Mesenteric fat pad (tissue), 1 donor: ENCODE data around the gene IL6R. TPM values are rescaled to one million over a fixed set of nuclear protein-coding genes. Genes with fewer than 3 reads are reported as not detected.
"Not testable (repeated sequence)": the region's sequence is repeated elsewhere in the genome, so short reads cannot be mapped to it uniquely, and the experiment has no call there.

ENCODE experiments used
- DNase-seq: peaks from one replicate; pipeline ENCODE4 v3.0.0-alpha.2; 2020; ENCODE audit warnings: low spot score
- long read RNA-seq: library from polyadenylated mRNA; unstranded; transcript quantifications from one replicate; pipeline ENCODE4 v2.0.0, GENCODE V29; 2020
- total RNA-seq: library from RNA; stranded (reverse); fragmentation: NEBNext Ultra II Directional; extraction: Animal tissue kit (Norgen Biotek cat#: 25700); gene quantifications from one replicate; pipeline ENCODE4 v1.2.1, GENCODE V29; 2021
- donor health status: DM: yes; HTN: yes; CAD: no.

IL6R gene
- 35.6 TPM for total RNA-seq
- long read RNA-seq, full-length matches to known transcripts = 11 of 47 reads
- long read RNA-seq, partial matches to known transcripts = 8 of 47 reads
- long read RNA-seq, other reads (novel, unspliced or antisense) = 28 of 47 reads

- DNase-seq = peak; percentile 98
These were observed at the start of gene IL6R for GRCh38 chr1:154404984-154405746. Gene IL6R, plus strand, starts transcription at chr1:154405343. Its CDS starts 287 bp downstream, at chr1:154405630.

DNA sequence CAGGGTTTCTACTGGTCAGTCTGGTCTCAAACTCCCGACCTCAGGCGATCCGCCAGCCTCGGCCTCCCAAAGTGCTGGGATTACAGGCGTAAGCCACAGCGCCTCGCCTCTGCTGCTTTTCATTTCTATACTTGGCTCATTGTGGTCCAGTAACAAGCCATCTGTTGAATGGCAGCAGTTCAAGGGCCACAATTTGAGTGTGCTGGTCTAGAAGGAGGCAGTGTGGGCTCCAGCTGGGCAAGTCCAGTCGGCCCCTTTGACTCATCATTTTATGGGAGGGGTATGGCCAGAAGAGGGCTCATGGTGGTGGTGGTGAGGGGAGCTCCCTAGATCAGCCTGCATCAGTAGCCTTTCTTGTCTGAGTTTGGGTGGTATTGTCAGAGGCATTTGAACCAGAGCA, 46.6 kb upstream of the IL6R start:
- DNase-seq = no peak

DNA sequence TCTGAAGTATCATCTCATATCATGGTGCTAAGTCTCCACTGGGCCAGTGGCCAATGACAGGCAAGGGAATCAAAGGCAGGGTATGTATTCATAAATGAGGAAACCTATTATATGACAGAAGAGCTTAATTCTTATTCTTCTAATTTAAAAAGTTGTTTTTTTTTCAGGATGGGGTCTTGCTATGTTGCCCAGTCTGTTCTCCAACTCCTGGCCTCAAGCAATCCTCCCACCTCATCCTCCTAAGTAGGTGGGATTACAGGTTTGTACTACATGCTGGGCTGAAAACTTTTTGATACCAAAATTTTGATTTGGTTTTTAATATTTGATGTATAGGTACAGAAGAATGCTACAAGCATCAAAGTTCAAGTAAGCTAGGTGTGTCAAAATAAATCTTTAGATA, 44.9 kb upstream of the IL6R start:
- DNase-seq = no peak

- DNase-seq = not testable (repeated sequence)
These were observed 44.3 kb upstream of the IL6R start for GRCh38 chr1:154360881-154361280.

DNA sequence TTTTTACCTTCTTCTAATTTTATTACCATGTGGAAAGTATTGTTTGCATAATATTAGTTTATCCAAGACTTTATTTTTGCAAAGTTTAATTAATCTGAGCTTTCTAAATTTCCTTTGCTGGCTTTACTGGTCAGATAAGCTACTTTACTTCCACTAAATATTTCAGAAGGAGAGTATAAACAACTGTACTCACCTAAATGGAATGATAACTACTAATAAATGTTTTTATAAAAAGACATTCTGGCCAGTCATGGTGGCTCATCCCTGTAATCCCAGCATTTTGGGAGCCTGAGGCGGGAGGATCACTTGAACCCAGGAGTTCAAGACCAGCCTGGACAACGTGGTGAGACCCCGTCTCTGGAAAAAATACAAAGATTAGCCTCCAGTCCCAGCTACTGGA, 43.8 kb upstream of the IL6R start:
- no peak for DNase-seq

DNA sequence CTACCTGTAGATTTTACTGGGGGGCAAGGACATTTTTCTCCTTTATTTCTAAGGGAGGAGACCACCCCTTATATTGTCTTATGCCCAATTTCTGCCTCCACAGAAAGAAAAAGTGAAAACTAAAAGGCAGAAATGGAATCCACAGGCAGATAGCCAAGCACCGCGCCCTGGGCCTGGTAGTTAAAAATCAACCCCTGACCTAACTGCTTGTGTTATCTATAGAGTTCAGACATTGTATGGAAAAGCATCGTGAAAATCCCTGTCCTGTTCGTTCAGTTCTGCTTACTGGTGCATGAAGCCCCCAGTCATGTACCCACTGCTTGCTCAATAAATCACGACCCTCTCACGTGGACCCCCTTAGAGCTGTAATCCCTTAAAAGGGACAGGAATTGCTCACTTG, 33.7 kb upstream of the IL6R start:
- DNase-seq = no peak

- DNase-seq = not testable (repeated sequence)
These were observed 31.3 kb upstream of the IL6R start for GRCh38 chr1:154373777-154374357.

GRCh38 chr1:154379301-154379700, 25.8 kb upstream of the IL6R start:
- DNase-seq = no peak

DNA sequence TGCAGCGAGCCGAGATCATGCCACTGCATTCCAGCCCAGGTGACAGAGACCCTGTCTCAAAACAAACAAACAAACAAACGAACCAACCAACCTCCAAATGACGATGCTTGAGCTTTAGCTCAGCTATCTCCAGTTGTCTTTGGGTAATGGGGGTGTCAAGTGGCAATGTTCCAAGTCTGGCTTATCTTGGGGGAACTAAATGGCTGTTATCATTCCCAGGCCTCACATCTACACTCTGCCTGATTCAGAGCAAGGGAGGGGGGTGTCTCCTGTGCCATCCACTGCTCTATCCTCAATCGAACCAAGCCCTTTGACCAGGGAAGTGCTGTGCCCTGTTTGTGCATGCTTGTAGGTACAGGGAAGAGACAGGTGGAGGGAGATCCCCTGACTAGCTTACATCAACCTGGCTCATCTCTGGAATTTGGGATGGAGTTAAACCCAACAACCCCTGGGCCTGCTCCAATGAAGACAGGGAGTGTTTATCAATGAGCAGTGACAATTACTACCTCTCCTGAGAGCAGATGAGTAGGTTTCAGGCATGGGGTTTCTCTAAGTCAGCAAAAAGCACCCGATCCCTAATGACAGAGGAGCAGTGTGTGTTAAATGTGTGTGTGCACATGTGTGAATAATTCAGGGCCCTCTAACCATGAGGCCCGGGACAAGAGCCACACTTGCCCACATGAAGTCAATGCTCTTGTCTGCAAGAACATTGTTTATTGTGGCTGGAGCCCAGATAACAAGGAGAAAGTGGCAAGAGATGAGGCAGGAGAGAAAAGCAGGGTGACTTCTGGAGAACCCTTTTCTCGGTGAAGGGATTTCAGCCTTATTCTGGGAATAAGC, 20.3 kb upstream of the IL6R start:
- DNase-seq = no peak

GRCh38 chr1:154386643-154387352, 18.3 kb upstream of the IL6R start:
- DNase-seq = no peak

DNA sequence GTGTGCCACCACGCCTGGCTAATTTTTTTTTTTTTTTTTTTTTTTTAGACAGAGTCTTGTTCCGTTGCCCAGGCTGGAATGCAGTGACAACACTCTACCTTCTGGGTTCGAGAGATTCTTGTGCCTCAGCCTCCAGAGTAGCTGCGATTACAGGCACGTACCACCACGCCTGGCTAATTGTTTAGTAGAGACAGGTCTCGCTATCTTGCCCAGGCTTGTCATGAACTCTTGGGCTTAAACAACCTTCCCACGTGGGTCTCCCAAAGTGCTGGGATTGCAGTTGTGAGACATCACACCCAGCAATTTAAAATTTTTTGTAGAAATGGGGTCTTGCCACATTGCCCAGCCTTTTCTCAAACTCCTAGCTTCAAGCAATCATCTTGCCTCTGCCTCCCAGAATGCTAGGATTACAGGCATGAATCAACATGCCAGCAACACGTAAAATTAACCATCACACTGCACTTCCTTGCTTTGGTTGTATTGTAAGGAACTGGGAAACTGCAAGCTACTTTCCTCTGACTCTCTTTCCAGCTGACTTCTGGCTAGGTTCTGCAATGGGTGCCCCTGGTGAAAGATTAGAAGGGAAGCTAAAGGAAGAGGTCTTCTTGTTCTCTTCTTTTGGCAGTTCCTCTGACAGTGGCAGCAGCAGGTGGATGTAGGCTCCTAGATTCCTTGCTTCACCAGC, 13.9 kb upstream of the IL6R start:
- peak; percentile 16 for DNase-seq

DNA sequence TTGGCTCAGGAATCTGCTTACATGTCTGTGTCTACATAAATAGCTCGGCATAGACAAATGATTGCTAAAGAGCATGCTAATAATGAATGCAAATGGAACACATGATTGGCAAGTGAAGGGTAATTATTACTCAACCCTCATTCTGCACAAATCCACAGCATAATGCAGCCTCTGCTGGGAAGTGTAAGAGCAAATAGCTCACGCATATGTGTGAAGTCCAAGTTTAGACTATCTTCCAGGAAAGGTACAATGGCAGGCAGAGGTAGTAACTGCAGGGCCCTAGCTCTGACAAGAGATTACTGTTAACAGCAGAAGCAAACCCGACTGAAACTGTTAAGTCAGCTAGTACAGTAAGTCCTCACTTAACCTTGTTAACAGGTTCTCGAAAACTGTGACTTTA, 7.0 kb upstream of the IL6R start:
- peak; percentile 4 for DNase-seq

DNA sequence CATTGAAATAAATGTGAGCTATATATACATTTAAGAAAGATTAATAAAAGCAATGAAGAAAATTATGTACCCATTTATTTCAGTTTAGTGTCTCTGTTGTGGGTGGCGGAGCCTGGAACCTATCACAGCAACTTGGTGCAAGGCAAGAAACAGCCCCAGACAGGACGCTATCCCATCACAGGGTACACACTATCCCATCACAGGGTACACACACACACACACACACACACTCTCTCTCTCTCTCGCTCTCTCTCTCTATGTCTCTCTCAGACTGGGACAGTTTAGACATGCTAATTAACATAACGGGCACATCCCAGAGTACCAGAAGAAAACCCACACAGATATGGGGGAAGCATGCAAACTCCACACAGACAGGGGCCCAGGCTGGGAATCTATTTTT, 6.5 kb upstream of the IL6R start:
- DNase-seq = peak; percentile 24

- DNase-seq = no peak
These were observed 4.8 kb upstream of the IL6R start for GRCh38 chr1:154400381-154400801.

DNA sequence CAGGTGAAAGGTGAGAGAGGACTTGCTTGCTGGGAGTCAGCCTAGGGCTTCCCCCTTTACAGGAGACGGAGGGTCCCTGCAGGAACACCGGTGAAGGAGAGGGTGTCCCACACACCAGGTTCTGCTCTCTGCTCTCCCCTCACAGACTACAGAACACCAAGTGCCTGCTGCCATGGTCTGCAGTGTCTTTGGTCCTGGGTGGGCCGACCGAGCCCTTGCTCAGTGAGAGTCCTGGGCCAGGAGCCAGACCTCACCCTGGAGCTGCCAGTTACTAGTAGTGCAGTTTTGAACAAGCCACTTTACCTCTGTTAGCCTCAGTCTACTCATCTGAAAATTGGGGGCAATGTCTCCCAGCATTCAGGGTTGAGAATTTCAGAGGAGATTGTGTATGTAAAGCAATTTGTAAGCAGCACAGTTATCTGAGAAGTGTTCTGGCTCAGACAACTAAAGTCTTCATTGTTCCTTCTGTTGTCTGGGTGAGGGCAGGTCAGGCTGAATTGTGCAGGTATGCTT, 2.7 kb upstream of the IL6R start:
- DNase-seq = no peak

DNA sequence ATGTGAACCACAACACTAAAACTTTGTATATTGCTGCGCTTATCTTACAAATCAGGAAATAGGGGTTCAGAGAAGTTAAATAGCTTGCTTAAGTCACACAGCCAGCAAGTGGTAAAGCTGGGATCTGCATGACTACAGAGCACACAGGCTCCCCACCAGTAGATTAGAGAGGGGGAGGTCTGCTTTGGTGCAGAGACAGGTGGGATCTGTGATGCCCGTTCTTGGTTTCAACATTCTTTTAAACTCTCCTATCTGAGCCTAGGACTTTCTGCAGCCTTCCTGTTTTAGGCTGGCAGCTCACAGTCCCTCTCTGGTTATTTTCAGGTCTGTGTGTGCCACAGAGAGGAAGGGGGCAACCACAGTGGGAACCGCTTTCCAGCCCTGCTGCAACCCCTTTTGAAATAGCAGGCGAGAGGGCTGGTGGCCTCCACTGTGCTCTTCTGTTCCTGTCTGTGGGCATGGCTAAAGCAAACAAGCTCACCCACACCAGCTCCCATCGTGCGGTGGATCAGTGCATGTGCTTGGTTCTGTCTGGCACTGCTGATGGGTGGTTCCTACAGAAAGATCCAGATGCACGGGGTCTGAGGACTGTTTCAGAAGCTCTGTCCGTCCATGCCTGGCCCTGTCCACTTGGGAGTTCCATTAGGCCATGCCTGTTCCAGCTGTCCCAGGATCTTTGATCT, 1.7 kb upstream of the IL6R start:
- DNase-seq = no peak

DNA sequence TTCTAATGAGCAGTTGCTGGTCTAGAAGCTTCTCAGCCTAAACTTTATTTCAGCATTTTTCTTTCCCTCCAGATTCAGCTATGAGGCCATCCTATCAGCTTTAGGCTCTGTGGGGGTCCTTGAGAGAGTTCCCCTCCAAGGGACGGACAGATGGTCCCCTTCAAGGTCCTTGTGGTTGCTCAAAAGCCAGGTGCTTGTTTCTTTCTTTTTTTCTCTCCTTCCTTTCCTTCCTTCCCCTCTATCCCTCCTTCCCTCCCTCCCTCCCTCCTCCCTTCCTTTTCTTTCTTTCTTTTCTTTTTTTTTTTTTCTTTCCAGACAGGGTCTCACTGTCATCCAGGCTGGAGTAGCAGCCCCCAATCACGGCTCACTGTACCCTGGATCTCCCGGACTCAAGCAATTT, 1.2 kb upstream of the IL6R start:
- DNase-seq = no peak

GRCh38 chr1:154404511-154404931, 622 bp upstream of the IL6R start:
- no peak for DNase-seq

DNA sequence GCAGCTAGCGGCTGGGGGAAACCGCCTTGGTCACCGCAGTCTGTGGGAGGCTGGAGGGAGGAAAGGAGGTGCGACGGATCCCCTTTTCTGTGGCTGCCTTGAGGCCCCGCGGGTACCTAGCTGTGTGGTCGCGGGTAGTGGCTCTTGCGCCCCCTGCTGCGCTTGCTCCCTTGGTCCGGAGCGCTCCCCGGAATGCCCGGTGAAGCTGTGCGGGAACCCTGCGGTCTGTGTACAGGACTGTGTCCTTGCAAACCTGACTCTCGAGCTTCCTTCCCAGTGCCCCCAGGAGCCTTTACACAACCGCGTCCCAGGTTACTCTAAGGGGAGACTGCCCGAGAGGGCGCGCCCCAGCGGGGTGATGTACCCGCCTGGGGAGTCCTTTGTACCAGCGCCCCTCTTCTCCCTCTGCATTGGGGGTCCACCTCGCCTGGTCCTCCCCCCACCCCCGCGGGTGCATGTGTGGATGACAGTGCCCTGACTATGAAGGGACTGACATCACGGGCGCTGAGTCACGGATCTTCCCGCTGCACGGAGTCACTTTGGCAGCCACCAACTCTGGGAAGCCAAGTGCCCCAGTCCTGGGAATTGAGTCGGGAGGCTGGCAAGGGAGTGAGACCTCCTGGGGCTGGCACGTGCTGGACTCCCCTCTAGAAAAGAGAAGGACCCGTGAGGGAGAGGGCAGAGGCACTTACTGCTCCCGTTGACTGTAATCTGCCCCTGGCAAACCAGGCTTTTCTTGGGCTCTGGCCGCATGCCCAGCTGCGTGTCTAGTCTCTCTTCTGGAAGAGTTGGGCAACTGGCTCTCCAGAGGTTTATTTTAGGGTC, 816 bp downstream of the IL6R start:
- peak; percentile 95 for DNase-seq
